IPS DF 6.9 (cell line): Measurements from ENCODE around the gene MEGF11.

ENCODE experiments used
- DNase-seq: peaks from one replicate; pipeline ENCODE4 v3.0.0-alpha.2; 2013; ENCODE audit warnings: low read depth, low spot score
- H3K27ac ChIP-seq: one replicate; pipeline ENCODE4 v1.5.1; 2013; ENCODE audit warnings: low read length, control low read depth
- H3K27me3 ChIP-seq: 2 replicates; pipeline ENCODE4 v1.6.1; 2013; ENCODE audit warnings: mild to moderate bottlenecking, low read length; ENCODE audit not compliant: control insufficient read depth, insufficient read depth
- H3K36me3 ChIP-seq: 2 replicates; pipeline ENCODE4 v1.6.1; 2013; ENCODE audit warnings: low read length; ENCODE audit not compliant: control insufficient read depth, insufficient read depth
- H3K4me1 ChIP-seq: 2 replicates; pipeline ENCODE4 v1.6.1; 2013; ENCODE audit warnings: low read length; ENCODE audit not compliant: control insufficient read depth, insufficient read depth
- H3K4me3 ChIP-seq: 2 replicates; pipeline ENCODE4 v1.5.1; 2013; ENCODE audit warnings: mild to moderate bottlenecking, low read length
- H3K9me3 ChIP-seq: 2 replicates; pipeline ENCODE4 v1.6.1; 2013; ENCODE audit warnings: low read length, inconsistent platforms; ENCODE audit not compliant: control insufficient read depth, insufficient read depth
- WGBS: extraction: QIAGEN DNeasy Blood & Tissue Kit; methylation state at CpG from one replicate; pipeline ENCODE4 v1.1.7; 2013; ENCODE audit warnings: mixed read lengths, missing lambda C conversion rate; ENCODE audit not compliant: insufficient read length, insufficient coverage; 5-methylcytosine and 5-hydroxymethylcytosine counted together

MEGF11 gene

GRCh38 chr15:65916041-65916663 lies 337.4 kb downstream of the MEGF11 start:
- H3K27me3 ChIP-seq, result no peaks in the 10 kb centered on the region
- no peak overlapping the region for H3K4me3 ChIP-seq
- WGBS, result no CpG with 5 or more reads among the region's 7 CpGs
- no peaks in the 10 kb centered on the region for H3K9me3 ChIP-seq
- DNase-seq, result no peak
- no peaks in the 10 kb centered on the region for H3K36me3 ChIP-seq
- H3K27ac ChIP-seq, result no peak overlapping the region
- H3K4me1 ChIP-seq, result peaks cover 2% of the 10 kb centered on the region; the same call in 1 of the 2 replicates

GRCh38 chr15:65914981-65915925 lies 338.3 kb downstream of the MEGF11 start:
- Histone ChIP-seq H3K4me3 (no peak overlapping the region), H3K9me3 (no peaks in the 10 kb centered on the region), H3K4me1 (peaks cover 2% of the 10 kb centered on the region; the same call in 1 of the 2 replicates), H3K27ac (no peak overlapping the region), H3K36me3 (no peaks in the 10 kb centered on the region), H3K27me3 (no peaks in the 10 kb centered on the region)
- DNase-seq, result no peak
- no CpG with 5 or more reads among the region's 8 CpGs for WGBS

- no peak for DNase-seq
- Histone ChIP-seq H3K27ac (no peak overlapping the region), H3K4me3 (no peak overlapping the region), H3K27me3 (no peaks in the 10 kb centered on the region), H3K4me1 (peaks cover 2% of the 10 kb centered on the region; the same call in 1 of the 2 replicates), H3K36me3 (no peaks in the 10 kb centered on the region), H3K9me3 (no peaks in the 10 kb centered on the region)
- WGBS, result no CpG with 5 or more reads among the region's 4 CpGs
These were observed 339.2 kb downstream of the MEGF11 start for GRCh38 chr15:65914386-65914785.

- no CpG with 5 or more reads among the region's 13 CpGs for WGBS
- DNase-seq, result no peak
- H3K27ac ChIP-seq, result no peak overlapping the region
- H3K9me3 ChIP-seq, result no peaks in the 10 kb centered on the region
- H3K36me3 ChIP-seq, result no peaks in the 10 kb centered on the region
- H3K4me3 ChIP-seq, result no peak overlapping the region
- no peaks in the 10 kb centered on the region for H3K27me3 ChIP-seq
- H3K4me1 ChIP-seq, result peaks cover 2% of the 10 kb centered on the region; the same call in 1 of the 2 replicates
These were observed 339.8 kb downstream of the MEGF11 start for GRCh38 chr15:65913631-65914199.

- H3K4me1 ChIP-seq, result peaks cover 2% of the 10 kb centered on the region; the same call in 1 of the 2 replicates
- no peaks in the 10 kb centered on the region for H3K36me3 ChIP-seq
- no peak for DNase-seq
- H3K27ac ChIP-seq, result no peak overlapping the region
- WGBS, result no CpG with 5 or more reads among the region's 2 CpGs
- no peak overlapping the region for H3K4me3 ChIP-seq
- H3K9me3 ChIP-seq, result no peaks in the 10 kb centered on the region
- H3K27me3 ChIP-seq, result no peaks in the 10 kb centered on the region
These were observed 341.3 kb downstream of the MEGF11 start for GRCh38 chr15:65912235-65912634.

- H3K9me3 ChIP-seq, result no peaks in the 10 kb centered on the region
- no peak overlapping the region for H3K4me3 ChIP-seq
- H3K4me1 ChIP-seq, result no peaks in the 10 kb centered on the region
- DNase-seq, result no peak
- H3K27me3 ChIP-seq, result no peaks in the 10 kb centered on the region
- H3K27ac ChIP-seq, result no peak overlapping the region
- no CpG with 5 or more reads among the region's 4 CpGs for WGBS
- H3K36me3 ChIP-seq, result no peaks in the 10 kb centered on the region
These were observed 343.2 kb downstream of the MEGF11 start for GRCh38 chr15:65910341-65910740.

GRCh38 chr15:65909831-65910230 lies 343.7 kb downstream of the MEGF11 start:
- DNase-seq, result no peak
- no CpG with 5 or more reads among the region's 3 CpGs for WGBS
- Histone ChIP-seq H3K4me1 (no peaks in the 10 kb centered on the region), H3K36me3 (no peaks in the 10 kb centered on the region), H3K9me3 (no peaks in the 10 kb centered on the region), H3K4me3 (no peak overlapping the region), H3K27ac (no peak overlapping the region), H3K27me3 (no peaks in the 10 kb centered on the region)

GRCh38 chr15:65908876-65909275 lies 344.7 kb downstream of the MEGF11 start:
- DNase-seq, result no peak
- H3K36me3 ChIP-seq, result no peaks in the 10 kb centered on the region
- H3K9me3 ChIP-seq, result no peaks in the 10 kb centered on the region
- WGBS, result no CpG with 5 or more reads among the region's 4 CpGs
- H3K27me3 ChIP-seq, result no peaks in the 10 kb centered on the region
- H3K4me1 ChIP-seq, result no peaks in the 10 kb centered on the region
- no peak overlapping the region for H3K4me3 ChIP-seq
- H3K27ac ChIP-seq, result no peak overlapping the region

GRCh38 chr15:65907661-65908060 lies 345.9 kb downstream of the MEGF11 start:
- Histone ChIP-seq H3K36me3 (no peaks in the 10 kb centered on the region), H3K9me3 (no peaks in the 10 kb centered on the region), H3K4me1 (no peaks in the 10 kb centered on the region), H3K27me3 (no peaks in the 10 kb centered on the region), H3K4me3 (no peak overlapping the region), H3K27ac (no peak overlapping the region)
- DNase-seq, result no peak
- no CpG with 5 or more reads among the region's 3 CpGs for WGBS

GRCh38 chr15:65906396-65906795 lies 347.2 kb downstream of the MEGF11 start:
- Histone ChIP-seq H3K4me3 (no peak overlapping the region), H3K4me1 (no peaks in the 10 kb centered on the region), H3K27me3 (no peaks in the 10 kb centered on the region), H3K27ac (no peak overlapping the region), H3K9me3 (no peaks in the 10 kb centered on the region), H3K36me3 (no peaks in the 10 kb centered on the region)
- DNase-seq, result no peak
- WGBS, result no CpG with 5 or more reads among the region's 1 CpG
